Neural cell (in vitro differentiated cells): Measurements from ENCODE around the gene ENO2. TPM values are rescaled to one million over a fixed set of nuclear protein-coding genes. Genes with fewer than 3 reads are reported as not detected.

Experiments used
- H2AFZ ChIP-seq: fragments of 200-600, 300-800 bp; sonication (generic), shearing (Covaris generic); 2 replicates; pipeline ENCODE4 v1.6.0; 2014; ENCODE audit warnings: low read depth, mild to moderate bottlenecking, antibody characterized with exemption, low read length, moderate library complexity
- H3F3A ChIP-seq: fragments of 200-600 bp; shearing (Covaris generic); 2 replicates; pipeline ENCODE4 v1.6.1; 2016; ENCODE audit warnings: mild to moderate bottlenecking, moderate library complexity, mixed read lengths, antibody characterized with exemption, low read length; ENCODE audit not compliant: insufficient read depth, poor library complexity, severe bottlenecking
- H3K27ac ChIP-seq: fragments of 200-600, 300-800 bp; sonication (generic), shearing (Covaris generic); 2 replicates; pipeline ENCODE4 v1.5.1; 2014; ENCODE audit warnings: mild to moderate bottlenecking, low read length, moderate library complexity
- H3K27me3 ChIP-seq: fragments of 300-800, 200-600 bp; sonication (generic), shearing (Covaris generic); 2 replicates; pipeline ENCODE4 v1.6.0; 2014; ENCODE audit warnings: mild to moderate bottlenecking, low read depth, low read length, moderate library complexity; ENCODE audit not compliant: insufficient read depth
- H3K36me3 ChIP-seq: fragments of 300-800, 200-600 bp; sonication (generic), shearing (Covaris generic); 2 replicates; pipeline ENCODE4 v1.5.1; 2014; ENCODE audit warnings: mild to moderate bottlenecking, antibody characterized with exemption, low read length, moderate library complexity; ENCODE audit not compliant: insufficient read depth
- H3K4me2 ChIP-seq: fragments of 300-800, 200-600 bp; sonication (generic), shearing (Covaris generic); 2 replicates; pipeline ENCODE4 v1.6.0; 2014; ENCODE audit warnings: mild to moderate bottlenecking, low read length
- H3K4me3 ChIP-seq: fragments of 300-800, 200-600 bp; sonication (generic), shearing (Covaris generic); 2 replicates; pipeline ENCODE4 v1.5.1; 2014; ENCODE audit warnings: mild to moderate bottlenecking, low read length, moderate library complexity
- H3K79me2 ChIP-seq: fragments of 200-600 bp; shearing (Covaris generic); replicated peaks from 2 replicates; pipeline ENCODE4 v1.6.0; 2014; ENCODE audit warnings: mild to moderate bottlenecking, low read length, moderate library complexity; ENCODE audit not compliant: insufficient read depth
- H3K9ac ChIP-seq: fragments of 300-800, 200-600 bp; sonication (generic), shearing (Covaris generic); 2 replicates; pipeline ENCODE4 v1.6.1; 2016; ENCODE audit warnings: mild to moderate bottlenecking, low read length, mixed read lengths
- H3K9me2 ChIP-seq: fragments of 200-600 bp; shearing (Covaris generic); 2 replicates; pipeline ENCODE4 v1.6.1; 2016; ENCODE audit warnings: mild to moderate bottlenecking, low read length, mixed read lengths; ENCODE audit not compliant: insufficient read depth
- H3K9me3 ChIP-seq: fragments of 200-600, 300-800 bp; sonication (generic), shearing (Covaris generic); 2 replicates; pipeline ENCODE4 v1.6.1; 2016; ENCODE audit warnings: mild to moderate bottlenecking, mixed run types, low read length, moderate library complexity, mixed read lengths
- H4K20me1 ChIP-seq: fragments of 200-600 bp; shearing (Covaris generic); 2 replicates; pipeline ENCODE4 v1.6.1; 2016; ENCODE audit warnings: mild to moderate bottlenecking, mixed run types; ENCODE audit not compliant: insufficient read depth
- CTCF ChIP-seq: fragments of 450-650 bp; IDR thresholded peaks from 2 replicates; pipeline ENCODE4 v1.5.1; 2014; ENCODE audit warnings: antibody characterized with exemption, mild to moderate bottlenecking, moderate library complexity; ENCODE audit not compliant: poor library complexity, severe bottlenecking
- EP300 ChIP-seq: fragments of 450-650 bp; conservative IDR thresholded peaks from 2 replicates; pipeline ENCODE4 v1.6.1; 2014; ENCODE audit warnings: antibody characterized with exemption, mild to moderate bottlenecking, moderate library complexity; ENCODE audit not compliant: poor library complexity, severe bottlenecking
- EZH2 ChIP-seq: fragments of 200-600, 300-800 bp; shearing (Covaris generic), sonication (generic); IDR thresholded peaks from 2 replicates; pipeline ENCODE4 v1.6.1; 2014; ENCODE audit warnings: antibody characterized with exemption, low read length, borderline replicate concordance, mild to moderate bottlenecking; ENCODE audit not compliant: insufficient read depth, poor library complexity, severe bottlenecking
- MXI1 ChIP-seq: fragments of 450-650 bp; conservative IDR thresholded peaks from 2 replicates; pipeline ENCODE4 v1.6.1; 2014; ENCODE audit warnings: antibody characterized with exemption, mild to moderate bottlenecking; ENCODE audit not compliant: poor library complexity, severe bottlenecking
- POLR2AphosphoS5 ChIP-seq: IDR thresholded peaks from 2 replicates; pipeline ENCODE4 v1.6.1; 2012
- RAD21 ChIP-seq: fragments of 450-650 bp; conservative IDR thresholded peaks from 2 replicates; pipeline ENCODE4 v1.6.1; 2014; ENCODE audit warnings: antibody characterized with exemption, mild to moderate bottlenecking, moderate library complexity
- REST ChIP-seq: IDR thresholded peaks from 2 replicates; pipeline ENCODE4 v1.6.1; 2012; ENCODE audit warnings: borderline replicate concordance
- SMC3 ChIP-seq: fragments of 450-650 bp; conservative IDR thresholded peaks from 2 replicates; pipeline ENCODE4 v1.6.1; 2014; ENCODE audit warnings: antibody characterized with exemption, mild to moderate bottlenecking, moderate library complexity; ENCODE audit not compliant: poor library complexity
- TAF1 ChIP-seq: IDR thresholded peaks from 2 replicates; pipeline ENCODE4 v1.6.1; 2012; ENCODE audit warnings: low read depth
- polyA plus RNA-seq: library from polyadenylated mRNA; depleted of rRNA; stranded (reverse); fragments of >200 nt; gene quantifications from 2 replicates; pipeline ENCODE4 v1.2.3, GENCODE V29; 2014

Gene ENO2
- polyA plus RNA-seq, 1 donor from 2014 or later, result 193 TPM

DNA sequence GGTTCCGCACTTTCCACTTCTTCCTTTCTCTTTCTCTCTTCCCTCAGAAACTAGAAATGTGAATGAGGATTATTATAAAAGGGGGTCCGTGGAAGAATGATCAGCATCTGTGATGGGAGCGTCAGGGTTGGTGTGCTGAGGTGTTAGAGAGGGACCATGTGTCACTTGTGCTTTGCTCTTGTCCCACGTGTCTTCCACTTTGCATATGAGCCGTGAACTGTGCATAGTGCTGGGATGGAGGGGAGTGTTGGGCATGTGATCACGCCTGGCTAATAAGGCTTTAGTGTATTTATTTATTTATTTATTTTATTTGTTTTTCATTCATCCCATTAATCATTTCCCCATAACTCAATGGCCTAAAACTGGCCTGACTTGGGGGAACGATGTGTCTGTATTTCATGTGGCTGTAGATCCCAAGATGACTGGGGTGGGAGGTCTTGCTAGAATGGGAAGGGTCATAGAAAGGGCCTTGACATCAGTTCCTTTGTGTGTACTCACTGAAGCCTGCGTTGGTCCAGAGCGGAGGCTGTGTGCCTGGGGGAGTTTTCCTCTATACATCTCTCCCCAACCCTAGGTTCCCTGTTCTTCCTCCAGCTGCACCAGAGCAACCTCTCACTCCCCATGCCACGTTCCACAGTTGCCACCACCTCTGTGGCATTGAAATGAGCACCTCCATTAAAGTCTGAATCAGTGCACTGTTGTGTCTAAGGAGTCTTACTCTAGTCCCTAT, 8.8 kb downstream of the ENO2 start:
- Histone ChIP-seq H3K27ac (no peak overlapping the region), H3K36me3 (no peaks in the 10 kb centered on the region)
- TF ChIP-seq CTCF (no peak), POLR2AphosphoS5 (no peak), TAF1 (no peak), REST (no peak), EP300 (no peak), SMC3 (no peak), MXI1 (no peak), EZH2 (no peak), RAD21 (no peak)

GRCh38 chr12:6923851-6924250, 9.5 kb downstream of the ENO2 start:
- Histone ChIP-seq H3K36me3 (no peaks in the 10 kb centered on the region), H3K27me3 (no peaks in the 10 kb centered on the region), H3K27ac (peak overlapping the region; percentile 94), H3K9me3 (no peaks in the 10 kb centered on the region), H3K4me3 (no peak overlapping the region), H3K4me2 (no peak overlapping the region), H3K79me2 (peaks cover 6% of the 10 kb centered on the region), H2AFZ (no peak overlapping the region), H3K9me2 (no peaks in the 10 kb centered on the region), H4K20me1 (no peaks in the 10 kb centered on the region), H3K9ac (peak overlapping the region; percentile 98), H3F3A (peaks cover 8% of the 10 kb centered on the region)
- TF ChIP-seq SMC3 (no peak), POLR2AphosphoS5 (no peak), TAF1 (no peak), EZH2 (no peak), MXI1 (no peak), CTCF (no peak), RAD21 (no peak), EP300 (no peak), REST (no peak)

More for the DNA sequence above, 8.8 kb downstream of the ENO2 start:
- no peak overlapping the region for H3K4me2 ChIP-seq
- peaks cover 8% of the 10 kb centered on the region for H3F3A ChIP-seq
- no peaks in the 10 kb centered on the region for H3K9me2 ChIP-seq
- no peaks in the 10 kb centered on the region for H3K9me3 ChIP-seq
- no peak overlapping the region for H2AFZ ChIP-seq
- no peaks in the 10 kb centered on the region for H4K20me1 ChIP-seq
- no peak overlapping the region for H3K9ac ChIP-seq
- H3K79me2 ChIP-seq, result no peaks in the 10 kb centered on the region
- H3K27me3 ChIP-seq, result no peaks in the 10 kb centered on the region
- no peak overlapping the region for H3K4me3 ChIP-seq
